Epithelial cell of esophagus (primary cell): ENCODE data around the gene IGSF23.

Experiments
- DNase-seq: peaks from one replicate; pipeline ENCODE4 v3.0.0; 2010; ENCODE audit warnings: low read depth
- H3K4me3 ChIP-seq: 2 replicates; pipeline ENCODE4 v1.5.1; 2011; ENCODE audit warnings: mild to moderate bottlenecking, low read length, control low read depth
- TF ChIP-seq, protein P1 (sequence below): IDR thresholded peaks from 2 replicates; pipeline ENCODE4 v1.5.1; 2011; ENCODE audit warnings: low read depth, mild to moderate bottlenecking, low read length, control low read depth, inconsistent platforms; ENCODE audit not compliant: insufficient read depth; ENCODE audit errors: missing control alignments

The IGSF23 gene

DNA sequence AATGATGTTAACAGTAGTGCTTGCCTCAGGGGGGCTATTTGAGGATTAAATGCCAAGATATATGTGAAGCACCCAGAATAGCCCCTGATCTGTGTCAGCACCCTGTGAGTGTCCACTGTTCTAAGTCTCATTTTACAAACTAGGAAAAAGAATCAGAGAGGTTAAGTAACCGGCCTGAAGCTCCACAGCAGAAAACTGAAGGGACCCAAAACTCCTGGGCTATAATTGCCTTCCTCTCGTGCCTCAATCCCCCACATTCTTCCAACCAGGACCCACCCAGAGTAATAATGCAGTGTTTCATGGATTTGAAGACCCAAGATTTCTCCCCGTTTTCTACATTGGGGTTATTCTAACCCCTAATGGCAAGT is 32.7 kb downstream of the IGSF23 start:
- no peak overlapping the region for H3K4me3 ChIP-seq
- TF ChIP-seq, protein P1, sequence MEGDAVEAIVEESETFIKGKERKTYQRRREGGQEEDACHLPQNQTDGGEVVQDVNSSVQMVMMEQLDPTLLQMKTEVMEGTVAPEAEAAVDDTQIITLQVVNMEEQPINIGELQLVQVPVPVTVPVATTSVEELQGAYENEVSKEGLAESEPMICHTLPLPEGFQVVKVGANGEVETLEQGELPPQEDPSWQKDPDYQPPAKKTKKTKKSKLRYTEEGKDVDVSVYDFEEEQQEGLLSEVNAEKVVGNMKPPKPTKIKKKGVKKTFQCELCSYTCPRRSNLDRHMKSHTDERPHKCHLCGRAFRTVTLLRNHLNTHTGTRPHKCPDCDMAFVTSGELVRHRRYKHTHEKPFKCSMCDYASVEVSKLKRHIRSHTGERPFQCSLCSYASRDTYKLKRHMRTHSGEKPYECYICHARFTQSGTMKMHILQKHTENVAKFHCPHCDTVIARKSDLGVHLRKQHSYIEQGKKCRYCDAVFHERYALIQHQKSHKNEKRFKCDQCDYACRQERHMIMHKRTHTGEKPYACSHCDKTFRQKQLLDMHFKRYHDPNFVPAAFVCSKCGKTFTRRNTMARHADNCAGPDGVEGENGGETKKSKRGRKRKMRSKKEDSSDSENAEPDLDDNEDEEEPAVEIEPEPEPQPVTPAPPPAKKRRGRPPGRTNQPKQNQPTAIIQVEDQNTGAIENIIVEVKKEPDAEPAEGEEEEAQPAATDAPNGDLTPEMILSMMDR = no peak
- no peak for DNase-seq

DNA sequence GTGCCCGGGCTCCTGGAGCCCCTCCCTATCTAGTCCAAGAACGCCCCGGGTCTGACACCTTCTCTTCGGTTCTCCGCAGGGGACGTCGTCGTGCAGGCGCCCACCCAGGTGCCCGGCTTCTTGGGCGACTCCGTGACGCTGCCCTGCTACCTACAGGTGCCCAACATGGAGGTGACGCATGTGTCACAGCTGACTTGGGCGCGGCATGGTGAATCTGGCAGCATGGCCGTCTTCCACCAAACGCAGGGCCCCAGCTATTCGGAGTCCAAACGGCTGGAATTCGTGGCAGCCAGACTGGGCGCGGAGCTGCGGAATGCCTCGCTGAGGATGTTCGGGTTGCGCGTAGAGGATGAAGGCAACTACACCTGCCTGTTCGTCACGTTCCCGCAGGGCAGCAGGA is 33.8 kb downstream of the IGSF23 start:
- H3K4me3 ChIP-seq = no peak overlapping the region
- no peak for DNase-seq
- TF ChIP-seq, protein P1 = no peak

DNA sequence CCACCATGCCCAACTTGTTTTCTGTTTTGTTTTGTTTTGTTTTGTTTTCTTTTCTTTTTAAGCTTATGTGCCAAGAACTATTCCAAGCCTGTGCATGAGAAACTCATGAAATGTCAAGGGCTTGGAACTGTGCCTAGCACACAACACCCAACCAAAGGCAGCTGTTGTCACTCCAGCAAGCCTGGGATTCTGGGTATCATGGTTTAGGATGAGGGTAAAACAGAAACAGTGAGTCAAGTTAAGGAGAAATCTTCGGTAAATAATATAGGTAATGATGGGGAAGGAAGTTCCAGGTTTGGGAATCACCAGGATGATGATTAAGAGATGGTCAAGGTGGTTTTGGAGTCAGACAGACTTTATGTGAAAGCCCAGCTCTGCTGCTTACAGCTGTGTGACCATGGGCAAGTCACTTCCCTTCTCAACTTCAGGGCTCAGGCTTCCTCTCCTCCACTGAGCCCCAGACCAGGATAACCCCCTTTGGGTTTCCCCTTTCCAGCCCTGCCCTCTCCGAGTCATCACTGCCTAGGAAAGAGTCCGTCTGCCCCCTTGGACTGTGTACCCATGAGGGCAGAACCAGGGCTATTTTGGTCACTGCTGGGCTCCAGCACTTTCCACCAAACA is 35.4 kb downstream of the IGSF23 start:
- peak; percentile 69 for DNase-seq
- no peak overlapping the region for H3K4me3 ChIP-seq
- TF ChIP-seq, protein P1 = no peak

DNA sequence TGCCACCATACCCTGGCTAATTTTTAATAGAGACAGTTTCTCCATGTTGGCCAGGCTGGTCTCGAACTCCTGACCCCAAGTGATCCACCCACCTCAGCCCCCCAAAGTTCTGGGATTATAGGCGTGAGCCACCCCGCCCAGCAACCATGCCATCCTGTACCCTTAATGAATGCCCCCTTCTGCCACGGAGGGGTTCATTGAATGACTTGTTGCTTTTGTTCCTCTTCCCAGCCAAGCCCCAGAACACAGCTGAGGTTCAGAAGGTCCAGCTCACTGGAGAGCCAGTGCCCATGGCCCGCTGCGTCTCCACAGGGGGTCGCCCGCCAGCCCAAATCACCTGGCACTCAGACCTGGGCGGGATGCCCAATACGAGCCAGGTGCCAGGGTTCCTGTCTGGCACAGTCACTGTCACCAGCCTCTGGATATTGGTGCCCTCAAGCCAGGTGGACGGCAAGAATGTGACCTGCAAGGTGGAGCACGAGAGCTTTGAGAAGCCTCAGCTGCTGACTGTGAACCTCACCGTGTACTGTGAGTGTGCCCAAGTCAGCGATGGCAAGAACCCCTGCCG is 36.3 kb downstream of the IGSF23 start:
- DNase-seq = no peak
- H3K4me3 ChIP-seq = no peak overlapping the region
- TF ChIP-seq, protein P1 = no peak

DNA sequence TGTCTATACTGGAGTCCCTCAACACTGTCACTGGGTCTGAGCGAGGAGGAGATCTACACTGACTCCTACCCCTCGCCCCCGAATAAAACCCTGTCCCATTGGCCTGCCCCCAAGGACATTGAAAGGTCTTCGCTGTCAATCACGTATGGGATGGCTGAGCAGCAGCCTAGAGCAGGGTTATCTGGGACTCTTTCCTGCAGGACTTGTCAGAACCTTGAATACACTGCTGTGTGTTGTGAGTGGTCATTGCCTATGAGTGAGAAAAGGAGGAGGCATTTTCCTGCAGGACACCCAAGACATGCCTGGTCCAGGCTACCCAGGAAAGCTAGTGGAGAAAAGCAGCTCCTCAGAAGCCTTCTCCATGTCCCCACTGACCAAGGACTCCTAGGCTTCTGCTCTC is 40.0 kb downstream of the IGSF23 start:
- TF ChIP-seq, protein P1 = no peak
- H3K4me3 ChIP-seq = no peak overlapping the region
- DNase-seq = no peak

DNA sequence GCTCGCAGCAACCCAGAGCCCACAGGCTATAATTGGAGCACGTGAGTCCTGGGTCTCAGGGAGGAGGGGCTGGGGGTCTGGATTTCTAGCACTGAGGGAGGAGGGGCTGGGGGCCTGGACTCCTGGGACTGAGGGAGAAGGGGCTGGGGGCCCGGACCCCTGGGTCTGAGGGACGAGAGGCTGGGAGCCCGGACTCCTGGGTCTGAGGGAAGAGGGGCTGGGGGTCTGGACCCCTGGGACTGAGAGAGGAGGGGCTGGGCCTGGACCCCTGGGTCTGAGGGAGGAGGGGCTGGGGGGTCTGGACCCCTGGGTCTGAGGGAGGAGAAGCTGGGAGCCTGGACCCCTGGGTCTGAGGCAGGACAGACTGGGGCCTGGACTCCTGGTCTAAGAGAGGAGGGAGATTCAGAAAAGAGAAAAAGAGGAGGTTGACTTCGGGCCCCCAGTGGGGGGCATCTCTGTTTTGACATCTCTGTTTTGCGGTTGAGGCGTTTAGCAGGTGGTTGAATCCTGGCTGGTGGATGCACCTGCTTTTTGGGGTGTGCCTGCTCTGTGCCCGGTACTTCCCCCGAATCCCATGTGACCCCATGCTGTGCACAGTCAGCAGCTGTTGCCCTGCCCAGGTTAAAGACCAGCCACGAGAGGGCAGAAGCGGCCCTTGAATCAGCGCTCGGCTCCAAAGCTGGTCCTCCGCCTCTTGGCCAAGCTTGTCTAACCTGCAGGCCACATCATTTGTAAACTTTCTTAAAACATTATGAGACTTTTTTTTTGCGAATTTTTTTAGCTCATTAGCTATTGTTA is 40.8 kb downstream of the IGSF23 start:
- H3K4me3 ChIP-seq = no peak overlapping the region
- peak; percentile 72 for DNase-seq
- TF ChIP-seq, protein P1 = peak; percentile 63
